GM12865 (cell line): Measurements from ENCODE around the gene RGS4.

ENCODE experiments used
- DNase-seq: peaks from one replicate; pipeline ENCODE4 v3.0.0; 2010; ENCODE audit warnings: low read depth
- H3K4me3 ChIP-seq: 2 replicates; pipeline ENCODE4 v1.5.1; 2011; ENCODE audit warnings: mild to moderate bottlenecking, low read depth, low read length, control low read depth
- TF ChIP-seq, protein P1 (sequence below): IDR thresholded peaks from 2 replicates; pipeline ENCODE4 v1.5.1; 2011; ENCODE audit warnings: low read length, control low read depth, low read depth, inconsistent platforms; ENCODE audit not compliant: insufficient read depth; ENCODE audit errors: missing control alignments

The RGS4 gene

GRCh38 chr1:163054181-163054591 is 15.0 kb upstream of the RGS4 start:
- no peak for DNase-seq
- TF ChIP-seq, protein P1, sequence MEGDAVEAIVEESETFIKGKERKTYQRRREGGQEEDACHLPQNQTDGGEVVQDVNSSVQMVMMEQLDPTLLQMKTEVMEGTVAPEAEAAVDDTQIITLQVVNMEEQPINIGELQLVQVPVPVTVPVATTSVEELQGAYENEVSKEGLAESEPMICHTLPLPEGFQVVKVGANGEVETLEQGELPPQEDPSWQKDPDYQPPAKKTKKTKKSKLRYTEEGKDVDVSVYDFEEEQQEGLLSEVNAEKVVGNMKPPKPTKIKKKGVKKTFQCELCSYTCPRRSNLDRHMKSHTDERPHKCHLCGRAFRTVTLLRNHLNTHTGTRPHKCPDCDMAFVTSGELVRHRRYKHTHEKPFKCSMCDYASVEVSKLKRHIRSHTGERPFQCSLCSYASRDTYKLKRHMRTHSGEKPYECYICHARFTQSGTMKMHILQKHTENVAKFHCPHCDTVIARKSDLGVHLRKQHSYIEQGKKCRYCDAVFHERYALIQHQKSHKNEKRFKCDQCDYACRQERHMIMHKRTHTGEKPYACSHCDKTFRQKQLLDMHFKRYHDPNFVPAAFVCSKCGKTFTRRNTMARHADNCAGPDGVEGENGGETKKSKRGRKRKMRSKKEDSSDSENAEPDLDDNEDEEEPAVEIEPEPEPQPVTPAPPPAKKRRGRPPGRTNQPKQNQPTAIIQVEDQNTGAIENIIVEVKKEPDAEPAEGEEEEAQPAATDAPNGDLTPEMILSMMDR: no peak
- no peak overlapping the region for H3K4me3 ChIP-seq

GRCh38 chr1:163055005-163055404 is 14.2 kb upstream of the RGS4 start:
- TF ChIP-seq, protein P1: no peak
- no peak overlapping the region for H3K4me3 ChIP-seq
- no peak for DNase-seq

GRCh38 chr1:163055531-163055930 is 13.6 kb upstream of the RGS4 start:
- no peak for DNase-seq
- H3K4me3 ChIP-seq: no peak overlapping the region
- TF ChIP-seq, protein P1: no peak

GRCh38 chr1:163056831-163057230 is 12.3 kb upstream of the RGS4 start:
- no peak for DNase-seq
- no peak overlapping the region for H3K4me3 ChIP-seq
- TF ChIP-seq, protein P1: no peak

DNA sequence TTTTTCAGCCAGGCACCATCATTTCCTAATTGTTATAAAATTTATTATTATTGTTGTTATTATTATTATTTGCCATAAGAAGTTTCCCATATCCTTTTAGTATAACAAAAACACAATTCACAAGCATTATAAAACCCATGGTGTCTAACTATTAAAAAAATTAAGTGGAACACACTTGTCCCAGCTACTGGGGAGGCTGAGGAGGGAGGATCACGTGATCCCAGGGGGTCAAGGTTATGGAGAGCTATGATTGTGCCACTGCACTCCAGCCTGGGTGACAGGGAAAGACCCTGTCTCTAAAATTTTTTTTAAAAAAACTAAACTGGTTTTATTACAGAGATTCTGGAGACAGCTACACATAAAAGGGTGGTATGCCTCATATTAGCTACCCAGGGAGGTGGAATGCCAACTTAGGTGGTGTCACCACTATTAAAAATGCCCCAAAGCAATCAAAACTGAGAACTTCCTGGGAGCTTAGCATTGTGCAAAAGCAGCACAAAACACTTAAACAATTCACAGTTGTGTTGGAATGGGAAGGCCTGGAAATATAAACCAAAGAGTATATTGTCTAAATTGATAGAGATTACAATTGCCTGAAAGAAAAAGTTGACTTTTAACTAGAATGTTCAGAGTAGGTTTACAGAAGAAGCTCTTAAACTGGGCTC is 8.7 kb upstream of the RGS4 start:
- no peak for DNase-seq
- no peak overlapping the region for H3K4me3 ChIP-seq
- TF ChIP-seq, protein P1: no peak

GRCh38 chr1:163063143-163063542 is 6.0 kb upstream of the RGS4 start:
- DNase-seq: no peak
- TF ChIP-seq, protein P1: no peak

GRCh38 chr1:163063610-163064009 is 5.6 kb upstream of the RGS4 start:
- TF ChIP-seq, protein P1: no peak
- DNase-seq: no peak
- no peak overlapping the region for H3K4me3 ChIP-seq

More at GRCh38 chr1:163063143-163063542, 6.0 kb upstream of the RGS4 start:
- H3K4me3 ChIP-seq: no peak overlapping the region
